ENCODE data around the gene NKPD1. TPM values are rescaled to one million over a fixed set of nuclear protein-coding genes. Genes with fewer than 3 reads are reported as not detected.

The NKPD1 gene
- polyA plus RNA-seq, 2 of the 4 experiments (the other 2 are of a cell fraction), result 0.12 to 0.15 TPM

DNA sequence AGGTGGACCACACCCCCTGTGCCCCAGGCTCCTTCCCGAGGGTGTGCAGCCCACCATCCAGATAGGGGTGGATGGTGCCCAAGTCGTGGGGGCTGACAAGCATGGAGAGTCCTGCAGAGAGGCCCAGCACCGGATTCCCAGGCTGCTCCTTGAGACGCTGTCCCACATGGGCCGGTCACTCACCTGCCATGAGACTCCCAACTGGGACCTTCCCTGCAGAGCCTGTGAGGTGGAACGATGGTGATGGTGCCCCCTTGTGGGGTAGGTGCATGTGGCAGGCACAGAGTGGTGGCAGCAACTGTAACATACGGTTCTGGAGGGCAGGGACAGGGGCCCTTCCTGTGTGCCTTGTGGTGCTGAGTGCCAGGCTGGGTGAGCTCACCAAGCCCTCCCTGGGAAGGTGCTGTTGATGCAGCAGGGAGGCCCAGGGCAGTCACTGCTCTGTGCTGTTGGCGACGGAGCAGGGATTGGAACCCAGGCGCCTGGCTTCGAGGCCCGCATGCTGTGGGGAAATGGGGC lies 34.7 kb downstream of the NKPD1 start:
- peak; percentile 93 for FAIRE-seq
- peak; percentile 65 to 76 for DNase-seq (ENCODE audit: low read depth in 1 of 2, low spot score in 1 of 2)
- no peak overlapping the region for H3K4me3 ChIP-seq
- no peaks in the 10 kb centered on the region for H3K9me3 ChIP-seq
- peaks cover 10% of the 10 kb centered on the region for H3K4me1 ChIP-seq
- no peak overlapping the region for H3K27ac ChIP-seq
- no peak overlapping the region for H3K4me2 ChIP-seq
- peak; percentile 67 to 68 for TF ChIP-seq RAD21 (conservative IDR thresholded peaks at IDR 0.05 in 1 of 2, IDR thresholded peaks at IDR 0.05 in 1 of 2)
- TF ChIP-seq, protein P1, sequence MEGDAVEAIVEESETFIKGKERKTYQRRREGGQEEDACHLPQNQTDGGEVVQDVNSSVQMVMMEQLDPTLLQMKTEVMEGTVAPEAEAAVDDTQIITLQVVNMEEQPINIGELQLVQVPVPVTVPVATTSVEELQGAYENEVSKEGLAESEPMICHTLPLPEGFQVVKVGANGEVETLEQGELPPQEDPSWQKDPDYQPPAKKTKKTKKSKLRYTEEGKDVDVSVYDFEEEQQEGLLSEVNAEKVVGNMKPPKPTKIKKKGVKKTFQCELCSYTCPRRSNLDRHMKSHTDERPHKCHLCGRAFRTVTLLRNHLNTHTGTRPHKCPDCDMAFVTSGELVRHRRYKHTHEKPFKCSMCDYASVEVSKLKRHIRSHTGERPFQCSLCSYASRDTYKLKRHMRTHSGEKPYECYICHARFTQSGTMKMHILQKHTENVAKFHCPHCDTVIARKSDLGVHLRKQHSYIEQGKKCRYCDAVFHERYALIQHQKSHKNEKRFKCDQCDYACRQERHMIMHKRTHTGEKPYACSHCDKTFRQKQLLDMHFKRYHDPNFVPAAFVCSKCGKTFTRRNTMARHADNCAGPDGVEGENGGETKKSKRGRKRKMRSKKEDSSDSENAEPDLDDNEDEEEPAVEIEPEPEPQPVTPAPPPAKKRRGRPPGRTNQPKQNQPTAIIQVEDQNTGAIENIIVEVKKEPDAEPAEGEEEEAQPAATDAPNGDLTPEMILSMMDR (IDR thresholded peaks at IDR 0.05), result peak; percentile 75
- TF ChIP-seq, protein P2, sequence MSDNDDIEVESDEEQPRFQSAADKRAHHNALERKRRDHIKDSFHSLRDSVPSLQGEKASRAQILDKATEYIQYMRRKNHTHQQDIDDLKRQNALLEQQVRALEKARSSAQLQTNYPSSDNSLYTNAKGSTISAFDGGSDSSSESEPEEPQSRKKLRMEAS (IDR thresholded peaks at IDR 0.05), result peak; percentile 64; the same call in 1 of the 2 replicates
- TF ChIP-seq CBX8 (IDR thresholded peaks at IDR 0.05), result no peak
- TF ChIP-seq SMC3 (IDR thresholded peaks at IDR 0.05), result peak; percentile 76
- 60% methylated on average over 12 of the region's 12 CpGs for WGBS (ENCODE audit: missing lambda C conversion rate)
- POLR2A ChIA-PET, result no interaction called here
- ATAC-seq, result peak; percentile 84 to 93
- CTCF ChIA-PET, result interaction anchor here (0.6 to 6.1 kb wide), 31 partner anchors 8 to 600 kb away, joined by 3 to 51 read pairs (median 4); partner anchors contain the start of gene NKPD1

DNA sequence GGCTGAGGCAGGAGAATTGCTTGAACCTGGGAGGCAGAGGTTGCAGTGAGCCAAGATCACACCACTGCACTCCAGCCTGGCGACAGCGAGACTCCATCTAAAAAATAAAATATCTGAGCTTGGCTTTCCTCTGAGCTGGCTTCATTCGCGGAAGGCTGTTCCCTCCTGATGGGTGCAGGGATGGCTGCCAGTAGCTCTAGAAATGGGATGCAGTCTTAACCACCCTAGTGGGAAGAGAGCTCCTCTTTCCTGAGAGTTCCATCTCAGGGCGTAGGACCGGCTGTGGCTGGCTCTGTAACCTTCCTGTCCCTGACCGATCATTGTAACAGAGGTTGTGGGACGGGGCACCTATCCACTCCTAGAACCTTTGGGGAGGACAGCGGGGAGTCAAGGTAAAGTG lies 35.4 kb downstream of the NKPD1 start:
- no peaks in the 10 kb centered on the region for H3K9me3 ChIP-seq
- peaks cover 3% of the 10 kb centered on the region for H3K4me1 ChIP-seq
- ATAC-seq (peak; percentile 4 to 9; a peak in 3 of 6 replicates), DNase-seq (ENCODE audit: low read depth in 1 of 2, low spot score in 1 of 2) (no peak), FAIRE-seq (no peak)
- H3K4me3 ChIP-seq, result no peak overlapping the region
- ChIA-PET CTCF (interaction anchor here (0.6 to 6.1 kb wide), 28 partner anchors 8 to 599 kb away, joined by 3 to 51 read pairs (median 4); partner anchors contain the start of genes NKPD1 and PPP1R37), POLR2A (no interaction called here)
- H3K27ac ChIP-seq, result no peak overlapping the region
- TF ChIP-seq, protein P2 (IDR thresholded peaks at IDR 0.05), result no peak
- TF ChIP-seq, protein P3, sequence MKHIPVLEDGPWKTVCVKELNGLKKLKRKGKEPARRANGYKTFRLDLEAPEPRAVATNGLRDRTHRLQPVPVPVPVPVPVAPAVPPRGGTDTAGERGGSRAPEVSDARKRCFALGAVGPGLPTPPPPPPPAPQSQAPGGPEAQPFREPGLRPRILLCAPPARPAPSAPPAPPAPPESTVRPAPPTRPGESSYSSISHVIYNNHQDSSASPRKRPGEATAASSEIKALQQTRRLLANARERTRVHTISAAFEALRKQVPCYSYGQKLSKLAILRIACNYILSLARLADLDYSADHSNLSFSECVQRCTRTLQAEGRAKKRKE (CRISPR knock-in tag; IDR thresholded peaks at IDR 0.05; ENCODE audit: low read depth), result no peak
- TF ChIP-seq, protein P4, sequence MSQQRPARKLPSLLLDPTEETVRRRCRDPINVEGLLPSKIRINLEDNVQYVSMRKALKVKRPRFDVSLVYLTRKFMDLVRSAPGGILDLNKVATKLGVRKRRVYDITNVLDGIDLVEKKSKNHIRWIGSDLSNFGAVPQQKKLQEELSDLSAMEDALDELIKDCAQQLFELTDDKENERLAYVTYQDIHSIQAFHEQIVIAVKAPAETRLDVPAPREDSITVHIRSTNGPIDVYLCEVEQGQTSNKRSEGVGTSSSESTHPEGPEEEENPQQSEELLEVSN (IDR thresholded peaks at IDR 0.05; ENCODE audit: borderline replicate concordance, low read depth), result no peak
- TF ChIP-seq MAFK (IDR thresholded peaks at IDR 0.05; ENCODE audit: partially characterized antibody) (no peak), HOXA7 (CRISPR knock-in tag; IDR thresholded peaks at IDR 0.05) (no peak), CBX2 (IDR thresholded peaks at IDR 0.05; ENCODE audit: borderline replicate concordance, low read depth) (no peak), RAD21 (conservative IDR thresholded peaks at IDR 0.05 in 1 of 2, IDR thresholded peaks at IDR 0.05 in 1 of 2) (no peak), EHMT2 (IDR thresholded peaks at IDR 0.05; ENCODE audit: low read depth) (no peak), CEBPB (IDR thresholded peaks at IDR 0.05) (no peak), TP53 (CRISPR knock-in tag; IDR thresholded peaks at IDR 0.05) (no peak), SREBF2 (IDR thresholded peaks at IDR 0.05) (no peak), EHF (CRISPR knock-in tag; IDR thresholded peaks at IDR 0.05) (no peak), ZNF302 (CRISPR knock-in tag; IDR thresholded peaks at IDR 0.05) (no peak), RCOR1 (IDR thresholded peaks at IDR 0.05; ENCODE audit: low read depth, low read length) (no peak)
- TF ChIP-seq, protein P5, sequence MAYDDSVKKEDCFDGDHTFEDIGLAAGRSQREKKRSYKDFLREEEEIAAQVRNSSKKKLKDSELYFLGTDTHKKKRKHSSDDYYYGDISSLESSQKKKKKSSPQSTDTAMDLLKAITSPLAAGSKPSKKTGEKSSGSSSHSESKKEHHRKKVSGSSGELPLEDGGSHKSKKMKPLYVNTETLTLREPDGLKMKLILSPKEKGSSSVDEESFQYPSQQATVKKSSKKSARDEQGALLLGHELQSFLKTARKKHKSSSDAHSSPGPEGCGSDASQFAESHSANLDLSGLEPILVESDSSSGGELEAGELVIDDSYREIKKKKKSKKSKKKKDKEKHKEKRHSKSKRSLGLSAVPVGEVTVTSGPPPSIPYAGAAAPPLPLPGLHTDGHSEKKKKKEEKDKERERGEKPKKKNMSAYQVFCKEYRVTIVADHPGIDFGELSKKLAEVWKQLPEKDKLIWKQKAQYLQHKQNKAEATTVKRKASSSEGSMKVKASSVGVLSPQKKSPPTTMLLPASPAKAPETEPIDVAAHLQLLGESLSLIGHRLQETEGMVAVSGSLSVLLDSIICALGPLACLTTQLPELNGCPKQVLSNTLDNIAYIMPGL (CRISPR knock-in tag; IDR thresholded peaks at IDR 0.05; ENCODE audit: borderline replicate concordance), result no peak
- TF ChIP-seq, protein P6, sequence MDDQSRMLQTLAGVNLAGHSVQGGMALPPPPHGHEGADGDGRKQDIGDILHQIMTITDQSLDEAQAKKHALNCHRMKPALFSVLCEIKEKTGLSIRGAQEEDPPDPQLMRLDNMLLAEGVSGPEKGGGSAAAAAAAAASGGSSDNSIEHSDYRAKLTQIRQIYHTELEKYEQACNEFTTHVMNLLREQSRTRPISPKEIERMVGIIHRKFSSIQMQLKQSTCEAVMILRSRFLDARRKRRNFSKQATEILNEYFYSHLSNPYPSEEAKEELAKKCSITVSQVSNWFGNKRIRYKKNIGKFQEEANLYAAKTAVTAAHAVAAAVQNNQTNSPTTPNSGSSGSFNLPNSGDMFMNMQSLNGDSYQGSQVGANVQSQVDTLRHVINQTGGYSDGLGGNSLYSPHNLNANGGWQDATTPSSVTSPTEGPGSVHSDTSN (IDR thresholded peaks at IDR 0.05), result no peak
- 95% methylated on average over 9 of the region's 9 CpGs for WGBS (ENCODE audit: missing lambda C conversion rate)
- no peak overlapping the region for H3K4me2 ChIP-seq
